GM18867 (cell line): ENCODE measurements around the gene DRAXIN.
A peak's percentile ranks its signal among the peaks of the same experiment; 100 is the strongest.

Experiments used
- ATAC-seq: cut with Tn5 transposase; IDR thresholded peaks from one replicate; pipeline ENCODE4 v1.9.1; 2021; ENCODE audit warnings: mild to moderate bottlenecking, moderate library complexity; ENCODE audit not compliant: unreplicated experiment

Gene DRAXIN

GRCh38 chr1:11654939-11655808 is 36.3 kb upstream of the DRAXIN start:
- peak; percentile 24 for ATAC-seq

GRCh38 chr1:11657654-11658053 is 33.9 kb upstream of the DRAXIN start:
- ATAC-seq: no peak

GRCh38 chr1:11658542-11658941 is 33.0 kb upstream of the DRAXIN start:
- ATAC-seq: no peak

- no peak for ATAC-seq
These were observed 31.8 kb upstream of the DRAXIN start for GRCh38 chr1:11659748-11660147.

GRCh38 chr1:11661103-11661502 is 30.4 kb upstream of the DRAXIN start:
- no peak for ATAC-seq

GRCh38 chr1:11664336-11665065 is 27.0 kb upstream of the DRAXIN start:
- ATAC-seq: peak; percentile 49

- ATAC-seq: no peak
These were observed 23.0 kb upstream of the DRAXIN start for GRCh38 chr1:11668516-11668915.

GRCh38 chr1:11670747-11671146 is 20.8 kb upstream of the DRAXIN start:
- ATAC-seq: no peak

GRCh38 chr1:11671205-11671543 is 20.3 kb upstream of the DRAXIN start:
- ATAC-seq: no peak

GRCh38 chr1:11671544-11672286 is 19.8 kb upstream of the DRAXIN start:
- ATAC-seq: no peak

GRCh38 chr1:11673089-11673769 is 18.3 kb upstream of the DRAXIN start:
- ATAC-seq: no peak

- no peak for ATAC-seq
These were observed 17.0 kb upstream of the DRAXIN start for GRCh38 chr1:11674488-11674887.

- no peak for ATAC-seq
These were observed 16.2 kb upstream of the DRAXIN start for GRCh38 chr1:11675325-11675724.

GRCh38 chr1:11676386-11677103 is 15.0 kb upstream of the DRAXIN start:
- ATAC-seq: no peak

GRCh38 chr1:11678442-11678841 is 13.1 kb upstream of the DRAXIN start:
- ATAC-seq: no peak

- ATAC-seq: peak; percentile 4
These were observed 11.0 kb upstream of the DRAXIN start for GRCh38 chr1:11680270-11681070.

- ATAC-seq: peak; percentile 84
These were observed 10.3 kb upstream of the DRAXIN start, which contains the start of gene MAD2L2 for GRCh38 chr1:11681071-11681771. MAD2L2 (minus strand) TSS chr1:11681148; CDS start chr1:11680601, 547 bp downstream.

- no peak for ATAC-seq
These were observed 9.2 kb upstream of the DRAXIN start for GRCh38 chr1:11682287-11682771.

- no peak for ATAC-seq
These were observed 8.7 kb upstream of the DRAXIN start for GRCh38 chr1:11682799-11683198.
